ENCODE measurements around the gene HES2. TPM values are rescaled to one million over a fixed set of nuclear protein-coding genes. Genes with fewer than 3 reads are reported as not detected.

HES2 gene
- polyA plus RNA-seq, 1 donor from 2014 or later = not detected

DNA sequence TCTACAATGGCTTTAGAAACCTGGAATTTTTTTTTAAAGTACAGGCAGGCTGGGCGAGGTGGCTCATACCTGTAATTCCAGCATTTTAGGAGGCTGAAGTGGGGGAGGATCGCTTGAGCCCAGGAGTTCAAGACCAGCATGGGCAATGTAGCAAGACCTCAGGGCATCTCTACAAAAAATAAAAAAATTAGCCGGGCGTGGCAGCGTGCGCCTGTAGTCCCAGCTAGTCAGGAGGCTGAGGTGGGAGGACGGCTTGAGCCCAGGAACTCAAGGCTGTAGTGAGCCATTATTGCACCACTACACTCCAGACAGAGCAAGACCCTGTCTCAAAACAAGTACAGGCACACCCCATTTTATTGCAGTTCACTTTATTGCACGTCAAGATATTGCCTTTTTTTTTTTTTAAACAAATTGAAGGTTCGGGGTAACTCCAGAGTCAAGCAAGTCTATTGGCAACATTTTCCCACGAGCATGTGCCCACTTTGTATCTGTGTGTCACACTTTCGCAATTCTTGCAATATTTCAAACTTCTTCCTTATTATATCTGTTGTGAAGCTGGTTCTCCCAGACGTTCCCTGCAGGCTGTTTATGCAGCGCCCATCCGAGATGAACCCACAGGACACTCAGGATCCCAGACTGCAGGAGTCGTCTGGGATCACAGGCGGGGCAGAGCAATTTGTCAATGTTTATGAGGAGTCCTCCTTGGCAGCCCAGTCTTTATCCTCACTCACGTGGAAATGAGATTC is 4.7 kb downstream of the HES2 start:
- H3K4me3 ChIP-seq (ENCODE audit: low read length) = no peak overlapping the region
- no peak overlapping the region for H3K9ac ChIP-seq (ENCODE audit: low read length)
- no peaks in the 10 kb centered on the region for H3F3A ChIP-seq (ENCODE audit: insufficient read depth, low read length, poor library complexity, severe bottlenecking)
- H3K27me3 ChIP-seq (ENCODE audit: insufficient read depth, low read depth, low read length) = peaks cover 49% of the 10 kb centered on the region
- no peaks in the 10 kb centered on the region for H3K9me2 ChIP-seq (ENCODE audit: insufficient read depth, low read length)
- H3K36me3 ChIP-seq (ENCODE audit: insufficient read depth, low read length) = no peaks in the 10 kb centered on the region
- no peaks in the 10 kb centered on the region for H3K79me2 ChIP-seq (replicated peaks; ENCODE audit: insufficient read depth, low read length)
- H3K9me3 ChIP-seq (ENCODE audit: low read length) = no peaks in the 10 kb centered on the region
- no peak overlapping the region for H2AFZ ChIP-seq (ENCODE audit: low read depth, low read length)
- no peak overlapping the region for H3K4me2 ChIP-seq (ENCODE audit: low read length)
- no peak overlapping the region for H3K27ac ChIP-seq (ENCODE audit: low read length)
- TF ChIP-seq EZH2 (IDR thresholded peaks at IDR 0.05; ENCODE audit: borderline replicate concordance, insufficient read depth, low read length, poor library complexity, severe bottlenecking) (no peak), SMC3 (conservative IDR thresholded peaks at IDR 0.05; ENCODE audit: poor library complexity) (no peak), MXI1 (conservative IDR thresholded peaks at IDR 0.05; ENCODE audit: poor library complexity, severe bottlenecking) (no peak), POLR2AphosphoS5 (IDR thresholded peaks at IDR 0.05) (no peak), TAF1 (IDR thresholded peaks at IDR 0.05; ENCODE audit: low read depth) (no peak), RAD21 (conservative IDR thresholded peaks at IDR 0.05) (no peak), EP300 (conservative IDR thresholded peaks at IDR 0.05; ENCODE audit: poor library complexity, severe bottlenecking) (no peak)
- TF ChIP-seq, protein P1, sequence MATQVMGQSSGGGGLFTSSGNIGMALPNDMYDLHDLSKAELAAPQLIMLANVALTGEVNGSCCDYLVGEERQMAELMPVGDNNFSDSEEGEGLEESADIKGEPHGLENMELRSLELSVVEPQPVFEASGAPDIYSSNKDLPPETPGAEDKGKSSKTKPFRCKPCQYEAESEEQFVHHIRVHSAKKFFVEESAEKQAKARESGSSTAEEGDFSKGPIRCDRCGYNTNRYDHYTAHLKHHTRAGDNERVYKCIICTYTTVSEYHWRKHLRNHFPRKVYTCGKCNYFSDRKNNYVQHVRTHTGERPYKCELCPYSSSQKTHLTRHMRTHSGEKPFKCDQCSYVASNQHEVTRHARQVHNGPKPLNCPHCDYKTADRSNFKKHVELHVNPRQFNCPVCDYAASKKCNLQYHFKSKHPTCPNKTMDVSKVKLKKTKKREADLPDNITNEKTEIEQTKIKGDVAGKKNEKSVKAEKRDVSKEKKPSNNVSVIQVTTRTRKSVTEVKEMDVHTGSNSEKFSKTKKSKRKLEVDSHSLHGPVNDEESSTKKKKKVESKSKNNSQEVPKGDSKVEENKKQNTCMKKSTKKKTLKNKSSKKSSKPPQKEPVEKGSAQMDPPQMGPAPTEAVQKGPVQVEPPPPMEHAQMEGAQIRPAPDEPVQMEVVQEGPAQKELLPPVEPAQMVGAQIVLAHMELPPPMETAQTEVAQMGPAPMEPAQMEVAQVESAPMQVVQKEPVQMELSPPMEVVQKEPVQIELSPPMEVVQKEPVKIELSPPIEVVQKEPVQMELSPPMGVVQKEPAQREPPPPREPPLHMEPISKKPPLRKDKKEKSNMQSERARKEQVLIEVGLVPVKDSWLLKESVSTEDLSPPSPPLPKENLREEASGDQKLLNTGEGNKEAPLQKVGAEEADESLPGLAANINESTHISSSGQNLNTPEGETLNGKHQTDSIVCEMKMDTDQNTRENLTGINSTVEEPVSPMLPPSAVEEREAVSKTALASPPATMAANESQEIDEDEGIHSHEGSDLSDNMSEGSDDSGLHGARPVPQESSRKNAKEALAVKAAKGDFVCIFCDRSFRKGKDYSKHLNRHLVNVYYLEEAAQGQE (IDR thresholded peaks at IDR 0.05; ENCODE audit: borderline replicate concordance) = no peak
- TF ChIP-seq, protein P2, sequence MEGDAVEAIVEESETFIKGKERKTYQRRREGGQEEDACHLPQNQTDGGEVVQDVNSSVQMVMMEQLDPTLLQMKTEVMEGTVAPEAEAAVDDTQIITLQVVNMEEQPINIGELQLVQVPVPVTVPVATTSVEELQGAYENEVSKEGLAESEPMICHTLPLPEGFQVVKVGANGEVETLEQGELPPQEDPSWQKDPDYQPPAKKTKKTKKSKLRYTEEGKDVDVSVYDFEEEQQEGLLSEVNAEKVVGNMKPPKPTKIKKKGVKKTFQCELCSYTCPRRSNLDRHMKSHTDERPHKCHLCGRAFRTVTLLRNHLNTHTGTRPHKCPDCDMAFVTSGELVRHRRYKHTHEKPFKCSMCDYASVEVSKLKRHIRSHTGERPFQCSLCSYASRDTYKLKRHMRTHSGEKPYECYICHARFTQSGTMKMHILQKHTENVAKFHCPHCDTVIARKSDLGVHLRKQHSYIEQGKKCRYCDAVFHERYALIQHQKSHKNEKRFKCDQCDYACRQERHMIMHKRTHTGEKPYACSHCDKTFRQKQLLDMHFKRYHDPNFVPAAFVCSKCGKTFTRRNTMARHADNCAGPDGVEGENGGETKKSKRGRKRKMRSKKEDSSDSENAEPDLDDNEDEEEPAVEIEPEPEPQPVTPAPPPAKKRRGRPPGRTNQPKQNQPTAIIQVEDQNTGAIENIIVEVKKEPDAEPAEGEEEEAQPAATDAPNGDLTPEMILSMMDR (IDR thresholded peaks at IDR 0.05; ENCODE audit: poor library complexity, severe bottlenecking) = no peak
- no peaks in the 10 kb centered on the region for H4K20me1 ChIP-seq (ENCODE audit: insufficient read depth)

DNA sequence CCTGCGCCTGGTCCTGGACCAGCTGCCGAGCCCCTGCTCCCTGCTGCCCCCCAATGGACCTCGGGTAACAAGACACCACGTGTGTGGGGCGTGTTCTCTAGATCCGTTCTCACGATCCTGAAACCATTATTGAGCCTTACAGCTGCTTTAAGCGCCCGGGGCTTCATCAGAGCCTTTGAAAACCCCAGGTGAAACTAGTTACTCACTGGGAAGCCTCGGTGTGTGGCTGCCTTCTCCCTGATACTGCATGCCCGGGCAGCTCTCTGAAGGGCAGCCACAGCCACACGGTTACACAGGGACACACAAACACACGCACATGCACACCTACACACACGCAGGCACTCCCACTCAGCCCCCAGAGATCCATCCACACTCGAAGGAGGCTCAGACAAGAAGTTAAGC is 5.3 kb downstream of the HES2 start:
- H3K4me2 ChIP-seq (ENCODE audit: low read length) = no peak overlapping the region
- no peak overlapping the region for H3K4me3 ChIP-seq (ENCODE audit: low read length)
- no peak overlapping the region for H3K9ac ChIP-seq (ENCODE audit: low read length)
- TF ChIP-seq, protein P2 (IDR thresholded peaks at IDR 0.05; ENCODE audit: poor library complexity, severe bottlenecking) = peak; percentile 52
- TF ChIP-seq MXI1 (conservative IDR thresholded peaks at IDR 0.05; ENCODE audit: poor library complexity, severe bottlenecking) = no peak
- no peak for TF ChIP-seq SMC3 (conservative IDR thresholded peaks at IDR 0.05; ENCODE audit: poor library complexity)
- H3K79me2 ChIP-seq (replicated peaks; ENCODE audit: insufficient read depth, low read length) = no peaks in the 10 kb centered on the region
- H3K27me3 ChIP-seq (ENCODE audit: insufficient read depth, low read depth, low read length) = peaks cover 43% of the 10 kb centered on the region
- H4K20me1 ChIP-seq (ENCODE audit: insufficient read depth) = no peaks in the 10 kb centered on the region
- no peaks in the 10 kb centered on the region for H3K36me3 ChIP-seq (ENCODE audit: insufficient read depth, low read length)
- no peak overlapping the region for H3K27ac ChIP-seq (ENCODE audit: low read length)
- H3K9me2 ChIP-seq (ENCODE audit: insufficient read depth, low read length) = no peaks in the 10 kb centered on the region
- H3F3A ChIP-seq (ENCODE audit: insufficient read depth, low read length, poor library complexity, severe bottlenecking) = no peaks in the 10 kb centered on the region
- no peak overlapping the region for H2AFZ ChIP-seq (ENCODE audit: low read depth, low read length)
- H3K9me3 ChIP-seq (ENCODE audit: low read length) = no peaks in the 10 kb centered on the region
